Fibroblast of lung (primary cell): ENCODE measurements around the gene KLF16. TPM values are rescaled to one million over a fixed set of nuclear protein-coding genes. Genes with fewer than 3 reads are reported as not detected.

ENCODE experiments used
- DNase-seq, 2 donors: peaks; one replicate each; pipeline versions ENCODE4 v3.0.0 to v3.0.0-alpha.2; 2010; ENCODE audit warnings: low read depth in 2 of 2
- H2AFZ ChIP-seq: 2 replicates; pipeline ENCODE4 v1.5.1; 2012; ENCODE audit warnings: low read length, control low read depth, inconsistent platforms
- H3K27ac ChIP-seq: 2 replicates; pipeline ENCODE4 v1.5.1; 2011; ENCODE audit warnings: low read length, control low read depth; ENCODE audit not compliant: insufficient read depth
- H3K27me3 ChIP-seq: 2 replicates; pipeline ENCODE4 v1.5.1; 2011; ENCODE audit warnings: mild to moderate bottlenecking, low read length; ENCODE audit not compliant: control insufficient read depth, insufficient read depth
- H3K36me3 ChIP-seq: 2 replicates; pipeline ENCODE4 v1.5.1; 2011; ENCODE audit warnings: low read length; ENCODE audit not compliant: control insufficient read depth, insufficient read depth
- H3K4me1 ChIP-seq: 2 replicates; pipeline ENCODE4 v1.5.1; 2011; ENCODE audit warnings: low read length; ENCODE audit not compliant: control insufficient read depth, insufficient read depth; ENCODE audit errors: extremely low read depth
- H3K4me2 ChIP-seq: 2 replicates; pipeline ENCODE4 v1.5.1; 2011; ENCODE audit warnings: low read length, control low read depth; ENCODE audit not compliant: insufficient read depth; ENCODE audit errors: extremely low read depth
- H3K4me3 ChIP-seq, 4 experiments: fragments of 200-600 bp in 1 of 4; sonication (generic) in 1 of 4; replicated peaks in 1 of 4; 2 replicates each; pipeline ENCODE4 v1.5.1; 2011 to 2016; ENCODE audit warnings: low read length in 4 of 4, low read depth in 3 of 4, mild to moderate bottlenecking in 3 of 4, control low read depth in 2 of 4, inconsistent platforms in 1 of 4, mixed read lengths in 1 of 4; ENCODE audit not compliant: insufficient read depth in 1 of 4; ENCODE audit errors: control extremely low read depth in 1 of 4
- H3K79me2 ChIP-seq: 2 replicates; pipeline ENCODE4 v1.5.1; 2012; ENCODE audit warnings: mild to moderate bottlenecking, low read length, inconsistent platforms; ENCODE audit not compliant: control insufficient read depth, insufficient read depth
- H3K9ac ChIP-seq: 2 replicates; pipeline ENCODE4 v1.5.1; 2011; ENCODE audit warnings: mild to moderate bottlenecking, low read length, control low read depth; ENCODE audit not compliant: insufficient read depth
- H3K9me3 ChIP-seq: 2 replicates; pipeline ENCODE4 v1.5.1; 2012; ENCODE audit warnings: low read depth, low read length; ENCODE audit not compliant: control insufficient read depth, insufficient read depth
- H4K20me1 ChIP-seq: 2 replicates; pipeline ENCODE4 v1.5.1; 2011; ENCODE audit warnings: low read length; ENCODE audit not compliant: control insufficient read depth, insufficient read depth; ENCODE audit errors: extremely low read depth
- CTCF ChIP-seq, 2 donors: IDR thresholded peaks in 1 of 2; conservative IDR thresholded peaks in 1 of 2; 1 replicate in 1 of 2; 2 replicates in 1 of 2; pipeline ENCODE4 v1.5.1; 2011 to 2012; ENCODE audit warnings: low read length in 2 of 2, control low read depth in 1 of 2, inconsistent platforms in 1 of 2, low read depth in 1 of 2, mild to moderate bottlenecking in 1 of 2
- EZH2 ChIP-seq: IDR thresholded peaks from 2 replicates; pipeline ENCODE4 v1.5.1; 2012; ENCODE audit warnings: low read length, control low read depth, mild to moderate bottlenecking; ENCODE audit errors: missing control alignments
- polyA plus RNA-seq, 2 donors: library from polyadenylated mRNA; depleted of rRNA in 1 of 2; stranded (reverse) in 1 of 2; unstranded in 1 of 2; fragments of >200 nt; gene quantifications; 2 replicates each; pipeline ENCODE4 v1.2.1, GENCODE V29; 2011 to 2012; ENCODE audit warnings: missing spikeins in 1 of 2
- total RNA-seq: library from RNA; depleted of rRNA; stranded (reverse); fragments of >200 nt; gene quantifications from 2 replicates; pipeline ENCODE4 v1.2.1, GENCODE V29; 2014

KLF16 gene
- total and polyA plus RNA-seq, 2 donors (not counting 1 experiment from before 2014, with no cell fraction given): 4.2 to 6.9 TPM

DNA sequence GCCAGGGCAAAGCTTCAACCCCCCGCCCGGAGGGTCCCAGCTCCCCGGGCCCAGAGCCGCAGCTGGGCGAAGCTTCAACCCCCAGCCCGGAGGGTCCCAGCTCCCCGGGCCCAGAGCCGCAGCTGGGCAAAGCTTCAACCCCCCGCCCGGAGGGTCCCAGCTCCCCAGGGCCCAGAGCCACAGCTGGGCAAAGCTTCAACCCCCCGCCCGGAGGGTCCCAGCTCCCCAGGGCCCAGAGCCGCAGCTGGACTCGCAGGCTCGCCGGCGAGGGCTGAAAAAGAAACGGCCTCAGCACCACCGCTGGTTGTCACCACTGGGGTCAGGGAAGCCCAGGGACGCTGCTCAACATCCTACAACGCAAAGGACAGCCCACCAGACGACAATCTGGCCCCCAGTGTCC lies 20.3 kb downstream of the KLF16 start:
- Histone ChIP-seq H3K36me3 (peaks cover 9% of the 10 kb centered on the region), H3K79me2 (peaks cover 93% of the 10 kb centered on the region), H3K4me2 (no peak overlapping the region), H3K27ac (no peak overlapping the region), H3K27me3 (no peaks in the 10 kb centered on the region), H3K9ac (no peak overlapping the region), H2AFZ (no peak overlapping the region), H4K20me1 (no peaks in the 10 kb centered on the region), H3K9me3 (no peaks in the 10 kb centered on the region), H3K4me1 (peaks cover 5% of the 10 kb centered on the region), H3K4me3 (no peak overlapping the region)
- no peak for TF ChIP-seq EZH2
- TF ChIP-seq CTCF (conservative IDR thresholded peaks at IDR 0.05 in 1 of 2, IDR thresholded peaks at IDR 0.05 in 1 of 2; ENCODE audit: low read depth in 1 of 2, low read length in 2 of 2): no peak
- DNase-seq: no peak

- Histone ChIP-seq H3K27ac (peak overlapping the region; percentile 50), H3K27me3 (no peaks in the 10 kb centered on the region), H3K4me3 (peak overlapping the region in 1 of 4 experiments; percentile 17), H2AFZ (no peak overlapping the region), H3K4me1 (no peaks in the 10 kb centered on the region), H3K79me2 (peaks cover 90% of the 10 kb centered on the region), H4K20me1 (no peaks in the 10 kb centered on the region), H3K9ac (peak overlapping the region; percentile 37), H3K9me3 (no peaks in the 10 kb centered on the region), H3K4me2 (no peak overlapping the region), H3K36me3 (peaks cover 9% of the 10 kb centered on the region)
- DNase-seq: no peak
- no peak for TF ChIP-seq CTCF (conservative IDR thresholded peaks at IDR 0.05 in 1 of 2, IDR thresholded peaks at IDR 0.05 in 1 of 2; ENCODE audit: low read depth in 1 of 2, low read length in 2 of 2)
- TF ChIP-seq EZH2: no peak
These were observed 22.0 kb downstream of the KLF16 start for GRCh38 chr19:1841209-1841924.

DNA sequence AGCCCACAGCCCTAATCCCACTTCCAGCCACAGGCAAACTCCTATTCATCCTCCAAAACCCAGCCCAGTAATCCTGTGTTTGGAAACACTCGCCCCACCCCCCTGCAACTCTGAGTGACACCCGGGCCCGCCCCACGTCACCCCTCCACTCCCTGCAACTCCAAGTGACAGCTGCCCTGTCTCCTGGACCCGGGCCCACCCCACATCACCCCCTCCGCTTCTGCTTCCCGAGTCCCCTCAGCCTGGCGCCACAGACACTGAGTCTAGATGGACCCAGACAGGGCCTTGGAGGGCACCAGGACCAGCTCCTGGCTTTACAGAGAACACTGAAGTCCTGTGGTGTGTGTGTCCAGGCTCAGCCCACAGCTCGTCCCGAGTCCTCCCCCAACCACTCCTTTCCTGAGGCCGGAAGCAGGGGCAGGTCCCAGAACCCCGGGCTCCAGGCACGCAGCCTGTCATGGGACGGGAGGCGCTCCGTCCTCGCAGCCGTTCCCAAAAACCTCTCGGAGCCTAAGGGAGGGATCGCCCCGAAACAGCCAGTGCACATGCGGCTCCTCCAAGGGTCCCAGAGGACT lies 22.8 kb downstream of the KLF16 start:
- no peak for DNase-seq
- Histone ChIP-seq H3K4me1 (no peaks in the 10 kb centered on the region), H3K79me2 (peaks cover 90% of the 10 kb centered on the region), H3K27ac (peak overlapping the region; percentile 50), H4K20me1 (no peaks in the 10 kb centered on the region), H2AFZ (no peak overlapping the region), H3K9me3 (no peaks in the 10 kb centered on the region), H3K4me2 (no peak overlapping the region), H3K27me3 (no peaks in the 10 kb centered on the region), H3K9ac (peak overlapping the region; percentile 23), H3K4me3 (no peak overlapping the region), H3K36me3 (peaks cover 8% of the 10 kb centered on the region)
- no peak for TF ChIP-seq CTCF (conservative IDR thresholded peaks at IDR 0.05 in 1 of 2, IDR thresholded peaks at IDR 0.05 in 1 of 2; ENCODE audit: low read depth in 1 of 2, low read length in 2 of 2)
- no peak for TF ChIP-seq EZH2
